OCI-LY1 (cell line): Measurements from ENCODE around the gene RGS8.

Experiments
- H2AFZ ChIP-seq: fragments of 200-600 bp; sonication (generic), shearing (Covaris generic); 2 replicates; pipeline ENCODE4 v1.6.0; 2014; ENCODE audit warnings: antibody characterized with exemption, mild to moderate bottlenecking, low read length
- H3F3A ChIP-seq: fragments of 200-600 bp; sonication (generic), shearing (Covaris generic); 2 replicates; pipeline ENCODE4 v1.6.0; 2014; ENCODE audit warnings: mild to moderate bottlenecking, antibody characterized with exemption, low read length, moderate library complexity; ENCODE audit not compliant: insufficient read depth
- H3K27ac ChIP-seq: fragments of 200-600 bp; sonication (generic); 2 replicates; pipeline ENCODE4 v1.5.1; 2014; ENCODE audit warnings: low read length, mixed run types, mild to moderate bottlenecking, low read depth; ENCODE audit not compliant: poor library complexity, severe bottlenecking
- H3K27me3 ChIP-seq: fragments of 200-600 bp; sonication (generic); 2 replicates; pipeline ENCODE4 v1.6.0; 2014; ENCODE audit warnings: antibody characterized with exemption, mild to moderate bottlenecking, low read length, moderate library complexity; ENCODE audit not compliant: insufficient read depth
- H3K36me3 ChIP-seq: fragments of 200-600 bp; sonication (generic); 2 replicates; pipeline ENCODE4 v1.6.1; 2014; ENCODE audit warnings: mild to moderate bottlenecking, antibody characterized with exemption, low read length, moderate library complexity, mixed read lengths; ENCODE audit not compliant: insufficient read depth
- H3K4me1 ChIP-seq: fragments of 200-600 bp; sonication (generic); 2 replicates; pipeline ENCODE4 v1.5.1; 2014; ENCODE audit warnings: mild to moderate bottlenecking, low read length, moderate library complexity; ENCODE audit not compliant: insufficient read depth, severe bottlenecking
- H3K4me2 ChIP-seq: fragments of 200-600 bp; sonication (generic), shearing (Covaris generic); 2 replicates; pipeline ENCODE4 v1.6.1; 2014; ENCODE audit warnings: low read length
- H3K4me3 ChIP-seq: fragments of 200-600 bp; sonication (generic); 2 replicates; pipeline ENCODE4 v1.5.1; 2014; ENCODE audit warnings: low read length, low read depth, mild to moderate bottlenecking, mixed read lengths; ENCODE audit not compliant: poor library complexity, severe bottlenecking
- H3K79me2 ChIP-seq: fragments of 200-600 bp; shearing (Covaris generic); 2 replicates; pipeline ENCODE4 v1.6.1; 2016; ENCODE audit warnings: mixed run types, low read length, mixed read lengths; ENCODE audit not compliant: insufficient read depth
- H3K9ac ChIP-seq: fragments of 200-600 bp; sonication (generic), shearing (Covaris generic); 2 replicates; pipeline ENCODE4 v1.6.1; 2014; ENCODE audit warnings: mild to moderate bottlenecking, low read length, mixed read lengths
- H3K9me2 ChIP-seq: fragments of 200-600 bp; sonication (generic), shearing (Covaris generic); 2 replicates; pipeline ENCODE4 v1.6.1; 2014; ENCODE audit warnings: low read depth, mild to moderate bottlenecking, low read length, mixed read lengths
- H3K9me3 ChIP-seq: fragments of 200-600 bp; shearing (Covaris generic); 2 replicates; pipeline ENCODE4 v1.6.1; 2014; ENCODE audit warnings: low read length, mixed read lengths
- H4K20me1 ChIP-seq: fragments of 200-600 bp; sonication (generic), shearing (Covaris generic); 2 replicates; pipeline ENCODE4 v1.6.0; 2016; ENCODE audit warnings: mild to moderate bottlenecking, low read length; ENCODE audit not compliant: insufficient read depth
- EZH2 ChIP-seq: fragments of 200-600 bp; sonication (generic), shearing (Covaris generic); IDR thresholded peaks from 2 replicates; pipeline ENCODE4 v1.8.0; 2017; ENCODE audit warnings: borderline replicate concordance, mixed run types, mild to moderate bottlenecking, antibody characterized with exemption, low read length, moderate library complexity, mixed read lengths
- TF ChIP-seq, protein P1 (sequence below): fragments of 200-600 bp; sonication (generic), shearing (Covaris generic); IDR thresholded peaks from 2 replicates; pipeline ENCODE4 v1.5.1; 2017; ENCODE audit warnings: mild to moderate bottlenecking, antibody characterized with exemption, low read length, moderate library complexity, mixed read lengths

The RGS8 gene

GRCh38 chr1:182703539-182703938, 19.2 kb upstream of the RGS8 start:
- H3K4me2 ChIP-seq, result no peak overlapping the region
- H3K27me3 ChIP-seq, result peaks cover 2% of the 10 kb centered on the region; the same call in 1 of the 2 replicates
- H3K27ac ChIP-seq, result no peak overlapping the region
- H3K9ac ChIP-seq, result no peak overlapping the region
- TF ChIP-seq, protein P1, sequence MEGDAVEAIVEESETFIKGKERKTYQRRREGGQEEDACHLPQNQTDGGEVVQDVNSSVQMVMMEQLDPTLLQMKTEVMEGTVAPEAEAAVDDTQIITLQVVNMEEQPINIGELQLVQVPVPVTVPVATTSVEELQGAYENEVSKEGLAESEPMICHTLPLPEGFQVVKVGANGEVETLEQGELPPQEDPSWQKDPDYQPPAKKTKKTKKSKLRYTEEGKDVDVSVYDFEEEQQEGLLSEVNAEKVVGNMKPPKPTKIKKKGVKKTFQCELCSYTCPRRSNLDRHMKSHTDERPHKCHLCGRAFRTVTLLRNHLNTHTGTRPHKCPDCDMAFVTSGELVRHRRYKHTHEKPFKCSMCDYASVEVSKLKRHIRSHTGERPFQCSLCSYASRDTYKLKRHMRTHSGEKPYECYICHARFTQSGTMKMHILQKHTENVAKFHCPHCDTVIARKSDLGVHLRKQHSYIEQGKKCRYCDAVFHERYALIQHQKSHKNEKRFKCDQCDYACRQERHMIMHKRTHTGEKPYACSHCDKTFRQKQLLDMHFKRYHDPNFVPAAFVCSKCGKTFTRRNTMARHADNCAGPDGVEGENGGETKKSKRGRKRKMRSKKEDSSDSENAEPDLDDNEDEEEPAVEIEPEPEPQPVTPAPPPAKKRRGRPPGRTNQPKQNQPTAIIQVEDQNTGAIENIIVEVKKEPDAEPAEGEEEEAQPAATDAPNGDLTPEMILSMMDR, result no peak
- TF ChIP-seq EZH2, result no peak
- no peaks in the 10 kb centered on the region for H3K4me1 ChIP-seq
- no peaks in the 10 kb centered on the region for H3F3A ChIP-seq
- H3K9me2 ChIP-seq, result no peaks in the 10 kb centered on the region
- no peak overlapping the region for H2AFZ ChIP-seq
- no peaks in the 10 kb centered on the region for H3K9me3 ChIP-seq
- no peaks in the 10 kb centered on the region for H3K36me3 ChIP-seq
- H3K4me3 ChIP-seq, result no peak overlapping the region
- H3K79me2 ChIP-seq, result no peaks in the 10 kb centered on the region
- no peaks in the 10 kb centered on the region for H4K20me1 ChIP-seq

DNA sequence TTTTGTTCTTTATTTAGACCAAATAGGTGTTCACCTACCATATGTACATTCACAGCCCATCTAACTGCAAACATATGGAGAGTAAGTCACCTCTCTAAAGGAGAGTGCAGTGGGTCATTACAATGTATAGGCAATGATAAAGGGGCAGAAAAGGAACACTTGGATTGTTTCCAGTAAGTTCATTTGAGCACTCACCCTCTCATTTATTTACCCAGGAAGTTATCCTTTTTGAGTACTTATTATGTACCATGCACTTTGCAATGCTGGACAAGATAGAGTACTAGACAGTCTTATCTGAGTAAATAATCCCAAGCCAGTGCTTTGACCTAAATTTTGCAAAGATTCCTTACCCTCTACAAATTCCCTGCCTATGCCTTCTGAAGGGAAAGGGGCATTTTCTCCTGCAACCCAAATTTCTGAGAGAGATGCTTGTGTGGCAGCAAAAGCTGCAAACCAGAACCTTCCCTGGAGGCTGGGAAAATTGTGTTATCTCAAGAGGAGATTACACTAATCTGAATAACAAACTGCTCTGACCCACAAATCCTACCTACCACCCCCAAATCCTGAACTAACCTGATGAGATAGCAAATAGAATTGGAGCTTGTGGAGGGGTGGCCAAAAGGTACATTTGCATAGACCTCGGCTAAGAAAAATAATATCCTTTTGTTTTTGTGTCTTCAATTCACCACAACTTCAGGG, 18.6 kb upstream of the RGS8 start:
- Histone ChIP-seq H3K4me3 (no peak overlapping the region), H3K4me2 (no peak overlapping the region), H2AFZ (no peak overlapping the region), H3K4me1 (no peaks in the 10 kb centered on the region), H3K27me3 (no peaks in the 10 kb centered on the region), H3F3A (no peaks in the 10 kb centered on the region), H3K36me3 (no peaks in the 10 kb centered on the region), H3K27ac (no peak overlapping the region), H3K9ac (no peak overlapping the region), H3K9me3 (no peaks in the 10 kb centered on the region), H3K79me2 (no peaks in the 10 kb centered on the region), H4K20me1 (no peaks in the 10 kb centered on the region), H3K9me2 (no peaks in the 10 kb centered on the region)
- TF ChIP-seq, protein P1, result no peak
- no peak for TF ChIP-seq EZH2

DNA sequence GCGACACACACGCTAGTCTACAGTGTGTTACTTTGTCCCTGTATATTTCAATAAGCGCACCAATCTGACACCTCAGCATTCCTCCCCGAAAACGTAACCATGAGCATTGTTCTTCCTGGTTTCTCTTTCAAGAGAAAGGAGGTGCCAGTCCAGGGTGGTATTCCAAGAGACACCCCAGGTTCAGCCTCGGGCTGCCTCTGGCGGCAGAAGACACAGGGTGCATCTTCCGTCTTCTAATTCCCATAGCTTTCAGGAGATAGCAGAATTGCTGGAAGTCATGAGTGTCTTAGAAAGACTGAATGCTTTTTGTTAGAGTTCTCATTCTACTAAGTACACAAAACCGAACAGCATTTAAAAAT, 15.9 kb upstream of the RGS8 start:
- H3K4me3 ChIP-seq, result no peak overlapping the region
- H3K9me2 ChIP-seq, result no peaks in the 10 kb centered on the region
- H3K4me1 ChIP-seq, result no peaks in the 10 kb centered on the region
- H3K79me2 ChIP-seq, result no peaks in the 10 kb centered on the region
- H4K20me1 ChIP-seq, result no peaks in the 10 kb centered on the region
- no peaks in the 10 kb centered on the region for H3F3A ChIP-seq
- no peak overlapping the region for H2AFZ ChIP-seq
- TF ChIP-seq EZH2, result no peak
- TF ChIP-seq, protein P1, result no peak
- no peak overlapping the region for H3K27ac ChIP-seq
- H3K4me2 ChIP-seq, result no peak overlapping the region
- no peaks in the 10 kb centered on the region for H3K36me3 ChIP-seq
- H3K9me3 ChIP-seq, result no peaks in the 10 kb centered on the region
- H3K9ac ChIP-seq, result no peak overlapping the region
- H3K27me3 ChIP-seq, result no peaks in the 10 kb centered on the region
